HG03103 (cell line): Measurements from ENCODE around the gene UBE2H.

ENCODE experiments used
- ATAC-seq: cut with Tn5 transposase; IDR thresholded peaks from one replicate; pipeline ENCODE4 v1.9.1; 2021; ENCODE audit warnings: low read depth; ENCODE audit not compliant: unreplicated experiment

UBE2H gene

GRCh38 chr7:129950933-129951225 lies 1.9 kb downstream of the UBE2H start:
- ATAC-seq = no peak

- ATAC-seq = peak; percentile 30
Measured at GRCh38 chr7:129950191-129950932, 2.4 kb downstream of the UBE2H start.

- ATAC-seq = peak; percentile 21
Measured at GRCh38 chr7:129949292-129950133, 3.2 kb downstream of the UBE2H start.

GRCh38 chr7:129948877-129949291 lies 3.9 kb downstream of the UBE2H start:
- ATAC-seq = peak; percentile 46

- ATAC-seq = no peak
Measured at GRCh38 chr7:129948338-129948737, 4.4 kb downstream of the UBE2H start.

- no peak for ATAC-seq
Measured at GRCh38 chr7:129947701-129948100, 5.1 kb downstream of the UBE2H start.

GRCh38 chr7:129947049-129947448 lies 5.7 kb downstream of the UBE2H start:
- ATAC-seq = no peak

GRCh38 chr7:129946282-129946681 lies 6.5 kb downstream of the UBE2H start:
- ATAC-seq = no peak

- no peak for ATAC-seq
Measured at GRCh38 chr7:129943352-129943751, 9.4 kb downstream of the UBE2H start.

GRCh38 chr7:129940329-129940728 lies 12.4 kb downstream of the UBE2H start:
- no peak for ATAC-seq

- ATAC-seq = no peak
Measured at GRCh38 chr7:129939881-129940280, 12.9 kb downstream of the UBE2H start.

GRCh38 chr7:129933627-129934026 lies 19.1 kb downstream of the UBE2H start:
- no peak for ATAC-seq

GRCh38 chr7:129926618-129927017 lies 26.1 kb downstream of the UBE2H start:
- ATAC-seq = no peak

GRCh38 chr7:129925416-129926002 lies 27.3 kb downstream of the UBE2H start:
- ATAC-seq = no peak

- no peak for ATAC-seq
Measured at GRCh38 chr7:129924602-129925001, 28.2 kb downstream of the UBE2H start.

GRCh38 chr7:129923709-129924108 lies 29.1 kb downstream of the UBE2H start:
- peak; percentile 77 for ATAC-seq

GRCh38 chr7:129919492-129919891 lies 33.3 kb downstream of the UBE2H start:
- ATAC-seq = no peak

GRCh38 chr7:129918922-129919321 lies 33.8 kb downstream of the UBE2H start:
- no peak for ATAC-seq

- ATAC-seq = no peak
Measured at GRCh38 chr7:129917934-129918333, 34.8 kb downstream of the UBE2H start.

GRCh38 chr7:129914536-129915272 lies 38.1 kb downstream of the UBE2H start:
- no peak for ATAC-seq

GRCh38 chr7:129913428-129913827 lies 39.3 kb downstream of the UBE2H start:
- no peak for ATAC-seq
